HG02970 (cell line): ENCODE results near the gene GOT2.
"Not testable (repeated sequence)": the region's sequence is repeated elsewhere in the genome, so short reads cannot be mapped to it uniquely, and the experiment has no call there.

Experiments
- ATAC-seq: cut with Tn5 transposase; IDR thresholded peaks from one replicate; pipeline ENCODE4 v1.9.1; 2021; ENCODE audit warnings: mild to moderate bottlenecking, moderate library complexity, moderate number of reproducible peaks; ENCODE audit not compliant: unreplicated experiment, low FRiP score

The GOT2 gene

DNA sequence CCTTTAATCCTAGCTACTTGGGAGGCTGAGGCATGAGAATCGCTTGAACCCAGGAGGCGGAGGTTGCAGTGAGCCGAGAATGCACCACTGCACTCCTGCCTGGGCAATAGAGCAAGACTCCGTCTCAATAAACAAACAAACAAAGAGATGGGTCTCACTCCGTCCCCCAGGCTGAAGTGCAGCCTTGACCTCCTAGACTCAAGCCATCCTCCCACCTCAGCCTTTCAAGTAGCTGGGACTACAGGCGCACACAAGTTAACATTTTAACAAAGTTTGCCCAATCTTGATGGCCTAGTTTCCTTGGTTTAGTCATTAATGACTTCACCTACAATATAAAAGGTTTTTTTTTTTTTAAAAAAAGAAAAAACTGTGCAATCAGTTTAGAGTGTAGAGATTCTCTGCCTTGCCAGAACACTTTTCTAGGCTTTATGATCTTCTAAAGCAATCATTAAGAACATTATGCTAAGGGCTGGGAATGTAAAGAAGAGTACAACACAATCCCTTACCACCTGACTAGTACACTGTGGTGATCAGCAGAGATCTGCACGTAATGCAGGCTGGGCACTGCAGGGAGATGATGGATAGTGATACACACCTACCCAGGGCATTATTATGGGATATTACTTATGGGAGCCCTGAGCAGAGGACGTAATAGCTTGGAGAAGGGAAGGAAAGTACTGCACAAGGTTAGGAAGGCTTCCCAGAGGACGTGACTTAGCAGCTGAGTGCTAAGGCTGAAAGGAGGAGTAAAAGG lies 6.9 kb downstream of the GOT2 start:
- ATAC-seq = no peak

DNA sequence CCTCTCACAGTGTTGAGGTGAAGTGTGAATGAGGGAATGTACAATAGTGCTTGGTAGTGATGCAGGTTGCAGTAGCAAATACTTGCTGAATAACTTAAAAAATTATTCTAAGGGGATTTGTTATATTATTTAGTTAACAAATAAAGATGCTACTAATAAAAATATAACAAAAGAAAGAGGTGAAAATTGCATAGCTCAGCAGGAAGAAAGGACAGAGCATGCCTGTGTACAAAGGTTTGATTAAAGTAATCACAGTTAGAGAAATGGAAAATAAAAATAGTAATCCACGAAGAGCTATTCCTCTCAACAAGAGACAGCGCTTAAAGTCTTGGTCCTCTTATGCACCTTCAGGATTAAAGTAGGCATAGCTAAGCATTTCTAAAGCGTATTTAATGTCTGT lies 11.0 kb downstream of the GOT2 start:
- ATAC-seq = no peak

- no peak for ATAC-seq
Observed at GRCh38 chr16:58717994-58718393, 16.1 kb downstream of the GOT2 start.

- no peak for ATAC-seq
Observed at GRCh38 chr16:58716468-58716867, 17.6 kb downstream of the GOT2 start.

- no peak for ATAC-seq
Observed at GRCh38 chr16:58713742-58714141, 20.4 kb downstream of the GOT2 start.

GRCh38 chr16:58709333-58709732 lies 24.8 kb downstream of the GOT2 start:
- no peak for ATAC-seq

DNA sequence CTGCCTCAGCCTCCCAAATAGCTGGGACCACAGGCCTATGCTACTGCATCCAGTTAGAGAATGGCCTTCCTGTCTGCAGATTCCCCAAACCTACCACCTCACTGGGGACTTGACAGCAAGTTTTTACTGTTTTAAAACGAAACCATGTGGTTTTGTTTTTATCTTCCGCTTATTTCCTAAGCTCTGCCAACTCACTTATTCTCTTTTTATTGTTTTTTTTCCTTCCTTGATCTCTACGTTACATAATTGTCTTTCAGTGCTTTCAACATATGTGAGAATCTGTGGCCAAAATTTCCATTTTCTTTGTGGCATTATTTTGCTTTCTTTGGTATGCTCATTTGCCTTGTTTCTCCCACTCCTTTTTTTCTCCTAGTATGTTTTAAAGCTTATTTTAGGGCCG lies 35.0 kb downstream of the GOT2 start:
- no peak for ATAC-seq

GRCh38 chr16:58695368-58695767 lies 38.7 kb downstream of the GOT2 start:
- ATAC-seq = no peak

GRCh38 chr16:58692450-58692849 lies 41.7 kb downstream of the GOT2 start:
- no peak for ATAC-seq

GRCh38 chr16:58686985-58687706 lies 47.0 kb downstream of the GOT2 start:
- ATAC-seq = not testable (repeated sequence)

GRCh38 chr16:58685084-58685449 lies 49.0 kb downstream of the GOT2 start:
- no peak for ATAC-seq

- ATAC-seq = peak; percentile 77
Observed at GRCh38 chr16:58684354-58685083, 49.6 kb downstream of the GOT2 start, which contains the start of gene SLC38A7. SLC38A7 (minus strand) TSS chr16:58684770; CDS start chr16:58680126, 4,644 bp downstream.

- no peak for ATAC-seq
Observed at GRCh38 chr16:58684001-58684353, 50.1 kb downstream of the GOT2 start.

- no peak for ATAC-seq
Observed at GRCh38 chr16:58679763-58680162, 54.4 kb downstream of the GOT2 start.

- no peak for ATAC-seq
Observed at GRCh38 chr16:58678716-58679115, 55.4 kb downstream of the GOT2 start.

- ATAC-seq = no peak
Observed at GRCh38 chr16:58678269-58678668, 55.8 kb downstream of the GOT2 start.

GRCh38 chr16:58670946-58671583 lies 63.1 kb downstream of the GOT2 start:
- no peak for ATAC-seq

- no peak for ATAC-seq
Observed at GRCh38 chr16:58670177-58670576, 63.9 kb downstream of the GOT2 start.

- no peak for ATAC-seq
Observed at GRCh38 chr16:58665200-58665599, 68.9 kb downstream of the GOT2 start.

GRCh38 chr16:58661199-58661830 lies 72.8 kb downstream of the GOT2 start:
- ATAC-seq = no peak
